ENCODE results near the gene GFY. TPM values are rescaled to one million over a fixed set of nuclear protein-coding genes. Genes with fewer than 3 reads are reported as not detected.

The GFY gene
- total and polyA plus RNA-seq, 9 of the 15 experiments (the other 6 are each of a cell fraction or from before 2014, with no cell fraction given), result 0.06 to 0.40 (median 0.19) TPM; not detected in 3

DNA sequence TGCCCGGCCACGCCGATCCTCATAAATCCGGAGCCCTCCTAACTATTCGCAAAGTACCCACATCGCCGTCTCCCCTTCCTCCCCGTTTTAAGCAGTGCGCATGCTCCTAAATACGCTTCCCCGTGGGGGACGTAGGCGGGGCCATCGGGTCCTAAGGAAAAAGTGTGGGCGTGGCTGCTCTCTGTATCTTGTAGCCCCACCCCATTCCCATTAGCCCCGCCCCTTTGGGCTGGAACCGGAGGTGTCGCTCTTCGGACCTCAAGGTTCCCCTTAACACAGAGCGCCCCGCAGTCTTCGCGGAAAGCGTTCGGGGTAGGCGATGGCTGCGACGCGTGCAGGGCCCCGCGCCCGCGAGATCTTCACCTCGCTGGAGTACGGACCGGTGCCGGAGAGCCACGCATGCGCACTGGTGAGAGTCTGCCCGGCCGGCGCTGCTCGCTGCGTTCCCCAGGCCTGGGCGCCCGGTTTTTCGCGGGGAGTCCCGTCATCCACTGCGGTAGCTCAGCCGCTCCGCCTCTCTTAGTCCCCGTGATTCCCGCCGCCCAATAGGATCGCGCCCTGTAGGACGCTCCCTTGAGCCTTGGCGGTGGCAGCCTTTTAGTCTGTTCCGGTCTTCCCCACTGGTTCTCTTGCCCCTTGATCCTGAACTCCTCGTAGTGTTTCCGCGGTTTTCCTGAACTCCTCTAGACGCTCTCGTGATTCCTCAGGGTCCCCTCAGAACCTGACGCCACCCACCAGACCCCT is 28.0 kb downstream of the GFY start, which contains the start of gene ALDH16A1 (continued):
- TF ChIP-seq ZNF75A (CRISPR knock-in tag; IDR thresholded peaks at IDR 0.05) (no peak), TAF15 (IDR thresholded peaks at IDR 0.05; ENCODE audit: low read depth, low read length) (no peak), FOXA3 (CRISPR knock-in tag; conservative IDR thresholded peaks at IDR 0.05 in 1 of 2, IDR thresholded peaks at IDR 0.05 in 1 of 2) (no peak), TOE1 (IDR thresholded peaks at IDR 0.05; ENCODE audit: borderline replicate concordance) (peak; percentile 54; the same call in 1 of the 2 replicates), TOE1 (CRISPR knock-in tag; IDR thresholded peaks at IDR 0.05; ENCODE audit: borderline replicate concordance, low read depth) (no peak), SAFB2 (IDR thresholded peaks at IDR 0.05; ENCODE audit: borderline replicate concordance, low read depth, low read length, severe bottlenecking) (no peak), FOS (IDR thresholded peaks at IDR 0.05; ENCODE audit: extremely low read depth, insufficient read length) (peak; percentile 57), NCOR1 (IDR thresholded peaks at IDR 0.05) (no peak; the same call in 1 of the 2 replicates), ZNF695 (CRISPR knock-in tag; IDR thresholded peaks at IDR 0.05) (no peak), XRCC3 (IDR thresholded peaks at IDR 0.05) (no peak), L3MBTL2 (IDR thresholded peaks at IDR 0.05) (peak; percentile 78; the same call in 1 of the 2 replicates), GATAD2A (IDR thresholded peaks at IDR 0.05) (no peak), NFRKB (IDR thresholded peaks at IDR 0.05; ENCODE audit: low read depth) (peak; percentile 95), HIVEP1 (CRISPR knock-in tag; IDR thresholded peaks at IDR 0.05) (no peak), CEBPB (tag; IDR thresholded peaks at IDR 0.05) (no peak), CHD1 (IDR thresholded peaks at IDR 0.05; ENCODE audit: low read length) (no peak)
- TF ChIP-seq, protein P1, sequence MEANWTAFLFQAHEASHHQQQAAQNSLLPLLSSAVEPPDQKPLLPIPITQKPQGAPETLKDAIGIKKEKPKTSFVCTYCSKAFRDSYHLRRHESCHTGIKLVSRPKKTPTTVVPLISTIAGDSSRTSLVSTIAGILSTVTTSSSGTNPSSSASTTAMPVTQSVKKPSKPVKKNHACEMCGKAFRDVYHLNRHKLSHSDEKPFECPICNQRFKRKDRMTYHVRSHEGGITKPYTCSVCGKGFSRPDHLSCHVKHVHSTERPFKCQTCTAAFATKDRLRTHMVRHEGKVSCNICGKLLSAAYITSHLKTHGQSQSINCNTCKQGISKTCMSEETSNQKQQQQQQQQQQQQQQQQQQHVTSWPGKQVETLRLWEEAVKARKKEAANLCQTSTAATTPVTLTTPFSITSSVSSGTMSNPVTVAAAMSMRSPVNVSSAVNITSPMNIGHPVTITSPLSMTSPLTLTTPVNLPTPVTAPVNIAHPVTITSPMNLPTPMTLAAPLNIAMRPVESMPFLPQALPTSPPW (CRISPR knock-in tag; IDR thresholded peaks at IDR 0.05), result peak; percentile 61; the same call in 1 of the 2 replicates
- TF ChIP-seq, protein P2, sequence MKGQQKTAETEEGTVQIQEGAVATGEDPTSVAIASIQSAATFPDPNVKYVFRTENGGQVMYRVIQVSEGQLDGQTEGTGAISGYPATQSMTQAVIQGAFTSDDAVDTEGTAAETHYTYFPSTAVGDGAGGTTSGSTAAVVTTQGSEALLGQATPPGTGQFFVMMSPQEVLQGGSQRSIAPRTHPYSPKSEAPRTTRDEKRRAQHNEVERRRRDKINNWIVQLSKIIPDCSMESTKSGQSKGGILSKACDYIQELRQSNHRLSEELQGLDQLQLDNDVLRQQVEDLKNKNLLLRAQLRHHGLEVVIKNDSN (CRISPR knock-in tag; IDR thresholded peaks at IDR 0.05), result peak; percentile 97
- TF ChIP-seq, protein P3, sequence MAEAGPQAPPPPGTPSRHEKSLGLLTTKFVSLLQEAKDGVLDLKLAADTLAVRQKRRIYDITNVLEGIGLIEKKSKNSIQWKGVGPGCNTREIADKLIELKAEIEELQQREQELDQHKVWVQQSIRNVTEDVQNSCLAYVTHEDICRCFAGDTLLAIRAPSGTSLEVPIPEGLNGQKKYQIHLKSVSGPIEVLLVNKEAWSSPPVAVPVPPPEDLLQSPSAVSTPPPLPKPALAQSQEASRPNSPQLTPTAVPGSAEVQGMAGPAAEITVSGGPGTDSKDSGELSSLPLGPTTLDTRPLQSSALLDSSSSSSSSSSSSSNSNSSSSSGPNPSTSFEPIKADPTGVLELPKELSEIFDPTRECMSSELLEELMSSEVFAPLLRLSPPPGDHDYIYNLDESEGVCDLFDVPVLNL (CRISPR knock-in tag; IDR thresholded peaks at IDR 0.05; ENCODE audit: low read depth), result peak; percentile 95
- TF ChIP-seq, protein P4, sequence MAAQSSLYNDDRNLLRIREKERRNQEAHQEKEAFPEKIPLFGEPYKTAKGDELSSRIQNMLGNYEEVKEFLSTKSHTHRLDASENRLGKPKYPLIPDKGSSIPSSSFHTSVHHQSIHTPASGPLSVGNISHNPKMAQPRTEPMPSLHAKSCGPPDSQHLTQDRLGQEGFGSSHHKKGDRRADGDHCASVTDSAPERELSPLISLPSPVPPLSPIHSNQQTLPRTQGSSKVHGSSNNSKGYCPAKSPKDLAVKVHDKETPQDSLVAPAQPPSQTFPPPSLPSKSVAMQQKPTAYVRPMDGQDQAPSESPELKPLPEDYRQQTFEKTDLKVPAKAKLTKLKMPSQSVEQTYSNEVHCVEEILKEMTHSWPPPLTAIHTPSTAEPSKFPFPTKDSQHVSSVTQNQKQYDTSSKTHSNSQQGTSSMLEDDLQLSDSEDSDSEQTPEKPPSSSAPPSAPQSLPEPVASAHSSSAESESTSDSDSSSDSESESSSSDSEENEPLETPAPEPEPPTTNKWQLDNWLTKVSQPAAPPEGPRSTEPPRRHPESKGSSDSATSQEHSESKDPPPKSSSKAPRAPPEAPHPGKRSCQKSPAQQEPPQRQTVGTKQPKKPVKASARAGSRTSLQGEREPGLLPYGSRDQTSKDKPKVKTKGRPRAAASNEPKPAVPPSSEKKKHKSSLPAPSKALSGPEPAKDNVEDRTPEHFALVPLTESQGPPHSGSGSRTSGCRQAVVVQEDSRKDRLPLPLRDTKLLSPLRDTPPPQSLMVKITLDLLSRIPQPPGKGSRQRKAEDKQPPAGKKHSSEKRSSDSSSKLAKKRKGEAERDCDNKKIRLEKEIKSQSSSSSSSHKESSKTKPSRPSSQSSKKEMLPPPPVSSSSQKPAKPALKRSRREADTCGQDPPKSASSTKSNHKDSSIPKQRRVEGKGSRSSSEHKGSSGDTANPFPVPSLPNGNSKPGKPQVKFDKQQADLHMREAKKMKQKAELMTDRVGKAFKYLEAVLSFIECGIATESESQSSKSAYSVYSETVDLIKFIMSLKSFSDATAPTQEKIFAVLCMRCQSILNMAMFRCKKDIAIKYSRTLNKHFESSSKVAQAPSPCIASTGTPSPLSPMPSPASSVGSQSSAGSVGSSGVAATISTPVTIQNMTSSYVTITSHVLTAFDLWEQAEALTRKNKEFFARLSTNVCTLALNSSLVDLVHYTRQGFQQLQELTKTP (IDR thresholded peaks at IDR 0.05; ENCODE audit: low read depth in 1 of 2, partially characterized antibody in 2 of 2), result peak; percentile 84 to 86
